Gastrocnemius medialis (tissue), 4 donors: ENCODE data around the gene SMAD4.

ENCODE experiments used
- POLR2A ChIP-seq, 2 donors: fragments of 450-650 bp; IDR thresholded peaks; one replicate each; pipeline ENCODE4 v1.6.1; 2017; ENCODE audit warnings: antibody characterized with exemption in 2 of 2, mild to moderate bottlenecking in 2 of 2, moderate library complexity in 2 of 2
- TF ChIP-seq, protein P1 (sequence below), 5 experiments: fragments of 450-650 bp in 3 of 5; fragments of 200-600 bp in 2 of 5; sonication (generic) in 2 of 5; IDR thresholded peaks in 4 of 5; conservative IDR thresholded peaks in 1 of 5; 1 replicate in 4 of 5; 2 replicates in 1 of 5; pipeline ENCODE4 v1.5.1; 2016 to 2019; ENCODE audit warnings: antibody characterized with exemption in 5 of 5, mild to moderate bottlenecking in 3 of 5, moderate library complexity in 3 of 5

DNA sequence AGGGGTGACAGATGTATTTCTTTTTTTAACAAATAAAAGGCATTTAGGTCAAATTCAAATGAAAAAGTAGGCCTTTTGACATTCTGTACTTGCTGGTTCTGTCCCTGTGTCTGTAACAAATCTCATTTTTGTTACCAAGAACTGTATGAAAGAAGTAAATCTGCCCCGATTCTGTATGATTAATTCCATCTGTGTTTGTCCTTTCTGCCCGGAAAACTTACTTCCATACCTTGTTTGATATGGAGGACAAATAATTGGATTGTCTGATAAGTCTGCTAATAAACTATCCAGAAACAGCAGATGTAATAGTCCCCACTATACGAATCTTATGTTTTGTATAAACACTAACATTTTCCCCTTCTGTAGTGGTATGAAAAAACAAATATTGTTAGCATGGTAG, 97.7 kb downstream of the SMAD4 start:
- TF ChIP-seq POLR2A (IDR thresholded peaks at IDR 0.05), result no peak
- TF ChIP-seq, protein P1, sequence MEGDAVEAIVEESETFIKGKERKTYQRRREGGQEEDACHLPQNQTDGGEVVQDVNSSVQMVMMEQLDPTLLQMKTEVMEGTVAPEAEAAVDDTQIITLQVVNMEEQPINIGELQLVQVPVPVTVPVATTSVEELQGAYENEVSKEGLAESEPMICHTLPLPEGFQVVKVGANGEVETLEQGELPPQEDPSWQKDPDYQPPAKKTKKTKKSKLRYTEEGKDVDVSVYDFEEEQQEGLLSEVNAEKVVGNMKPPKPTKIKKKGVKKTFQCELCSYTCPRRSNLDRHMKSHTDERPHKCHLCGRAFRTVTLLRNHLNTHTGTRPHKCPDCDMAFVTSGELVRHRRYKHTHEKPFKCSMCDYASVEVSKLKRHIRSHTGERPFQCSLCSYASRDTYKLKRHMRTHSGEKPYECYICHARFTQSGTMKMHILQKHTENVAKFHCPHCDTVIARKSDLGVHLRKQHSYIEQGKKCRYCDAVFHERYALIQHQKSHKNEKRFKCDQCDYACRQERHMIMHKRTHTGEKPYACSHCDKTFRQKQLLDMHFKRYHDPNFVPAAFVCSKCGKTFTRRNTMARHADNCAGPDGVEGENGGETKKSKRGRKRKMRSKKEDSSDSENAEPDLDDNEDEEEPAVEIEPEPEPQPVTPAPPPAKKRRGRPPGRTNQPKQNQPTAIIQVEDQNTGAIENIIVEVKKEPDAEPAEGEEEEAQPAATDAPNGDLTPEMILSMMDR (IDR thresholded peaks at IDR 0.05 in 4 of 5, conservative IDR thresholded peaks at IDR 0.05 in 1 of 5), result no peak
